ENCODE results near the gene DOCK2.
A peak's percentile ranks its signal among the peaks of the same experiment; 100 is the strongest.

The DOCK2 gene

DNA sequence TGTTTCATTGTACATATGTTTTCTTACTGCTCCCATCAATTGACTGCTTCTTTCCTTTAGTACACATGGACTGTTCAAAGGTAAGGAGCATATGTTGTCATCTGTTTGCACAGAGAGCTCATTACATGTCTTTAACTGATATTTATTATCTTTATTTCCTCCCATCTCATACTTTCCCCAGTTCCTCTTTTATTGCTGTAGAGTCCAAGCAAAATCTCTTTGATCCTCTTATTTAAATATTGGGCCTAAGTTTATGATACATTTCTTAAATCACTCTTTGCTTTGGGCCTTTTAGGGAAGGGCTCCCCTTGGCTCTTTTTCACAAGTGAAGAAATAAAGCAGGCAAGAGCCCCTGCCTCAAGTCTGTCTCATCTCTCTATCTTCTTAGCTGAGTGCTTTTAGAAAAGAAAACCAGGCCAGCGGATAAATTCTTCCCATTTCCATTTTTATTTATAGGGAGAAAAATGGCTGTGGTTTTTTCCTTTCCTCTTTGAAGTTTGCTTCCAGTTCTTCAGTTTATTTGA, 152.4 kb downstream of the DOCK2 start:
- no peak overlapping the region for H3K4me3 ChIP-seq (ENCODE audit: low read length)
- no peak for DNase-seq (ENCODE audit: low read depth)
- TF ChIP-seq, protein P1, sequence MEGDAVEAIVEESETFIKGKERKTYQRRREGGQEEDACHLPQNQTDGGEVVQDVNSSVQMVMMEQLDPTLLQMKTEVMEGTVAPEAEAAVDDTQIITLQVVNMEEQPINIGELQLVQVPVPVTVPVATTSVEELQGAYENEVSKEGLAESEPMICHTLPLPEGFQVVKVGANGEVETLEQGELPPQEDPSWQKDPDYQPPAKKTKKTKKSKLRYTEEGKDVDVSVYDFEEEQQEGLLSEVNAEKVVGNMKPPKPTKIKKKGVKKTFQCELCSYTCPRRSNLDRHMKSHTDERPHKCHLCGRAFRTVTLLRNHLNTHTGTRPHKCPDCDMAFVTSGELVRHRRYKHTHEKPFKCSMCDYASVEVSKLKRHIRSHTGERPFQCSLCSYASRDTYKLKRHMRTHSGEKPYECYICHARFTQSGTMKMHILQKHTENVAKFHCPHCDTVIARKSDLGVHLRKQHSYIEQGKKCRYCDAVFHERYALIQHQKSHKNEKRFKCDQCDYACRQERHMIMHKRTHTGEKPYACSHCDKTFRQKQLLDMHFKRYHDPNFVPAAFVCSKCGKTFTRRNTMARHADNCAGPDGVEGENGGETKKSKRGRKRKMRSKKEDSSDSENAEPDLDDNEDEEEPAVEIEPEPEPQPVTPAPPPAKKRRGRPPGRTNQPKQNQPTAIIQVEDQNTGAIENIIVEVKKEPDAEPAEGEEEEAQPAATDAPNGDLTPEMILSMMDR (IDR thresholded peaks at IDR 0.05; ENCODE audit: insufficient read depth, low read depth, low read length, missing control alignments): no peak

DNA sequence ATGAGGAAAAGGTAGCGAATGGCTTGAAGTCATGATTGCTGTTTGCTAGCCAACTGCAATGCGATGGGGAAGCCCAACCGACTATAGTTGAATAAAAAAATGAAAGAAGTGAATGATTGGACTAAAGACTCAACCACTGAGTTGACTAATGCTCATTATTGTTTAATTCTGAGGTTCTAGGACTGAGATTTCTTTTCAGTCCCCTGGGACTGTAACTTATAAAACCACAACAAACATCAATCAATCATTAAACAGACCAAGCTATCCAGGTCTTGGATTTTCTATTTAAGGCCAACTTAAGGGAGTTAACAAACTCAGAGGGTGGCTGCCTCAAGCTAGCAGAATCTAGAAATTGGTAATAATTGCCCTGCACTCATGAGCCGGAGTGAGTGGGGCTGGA, 154.2 kb downstream of the DOCK2 start:
- no peak for DNase-seq (ENCODE audit: low read depth)
- TF ChIP-seq, protein P1 (IDR thresholded peaks at IDR 0.05; ENCODE audit: insufficient read depth, low read depth, low read length, missing control alignments): no peak
- no peak overlapping the region for H3K4me3 ChIP-seq (ENCODE audit: low read length)

DNA sequence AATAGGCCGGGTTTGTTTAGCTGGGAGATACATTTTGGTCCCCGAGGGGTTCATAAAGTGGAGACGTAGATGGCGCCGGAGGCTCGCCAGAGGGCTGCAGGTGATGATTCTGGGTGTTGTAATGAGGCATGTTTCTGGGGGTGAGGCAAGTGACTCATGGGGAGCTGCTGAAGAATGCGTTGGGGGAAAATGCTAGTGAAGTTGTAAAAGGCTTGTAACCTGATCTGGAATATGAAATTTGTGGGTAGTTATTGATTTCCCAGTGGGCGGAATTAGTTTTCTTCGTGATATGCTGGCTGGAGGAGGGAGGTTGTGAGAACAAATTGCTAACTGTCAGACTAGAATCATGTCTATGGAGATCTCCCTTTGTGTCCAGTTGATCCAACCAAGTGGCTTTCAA, 158.3 kb downstream of the DOCK2 start:
- H3K4me3 ChIP-seq (ENCODE audit: low read length): no peak overlapping the region
- TF ChIP-seq, protein P1 (IDR thresholded peaks at IDR 0.05; ENCODE audit: insufficient read depth, low read depth, low read length, missing control alignments): no peak
- no peak for DNase-seq (ENCODE audit: low read depth)

DNA sequence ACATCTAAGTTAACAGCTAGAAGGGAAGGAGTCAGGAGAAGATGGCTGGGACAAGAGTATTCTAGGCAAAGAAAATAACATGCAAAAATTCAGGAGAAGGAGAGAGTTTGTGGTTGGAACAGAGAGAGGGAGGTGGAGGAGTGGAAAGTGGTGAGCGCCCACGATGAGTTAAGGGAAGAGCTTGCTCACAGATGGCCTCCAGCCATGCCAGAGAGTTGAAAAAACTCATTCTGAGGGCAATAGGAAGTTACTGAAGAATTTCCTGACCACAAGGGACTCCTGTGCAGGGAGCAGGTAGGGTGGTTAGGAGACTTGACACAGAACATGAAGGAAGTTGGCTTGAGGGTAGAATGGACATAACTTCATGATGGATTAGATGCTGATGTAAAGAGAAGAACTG, 159.7 kb downstream of the DOCK2 start:
- DNase-seq (ENCODE audit: low read depth): no peak
- H3K4me3 ChIP-seq (ENCODE audit: low read length): no peak overlapping the region
- TF ChIP-seq, protein P1 (IDR thresholded peaks at IDR 0.05; ENCODE audit: insufficient read depth, low read depth, low read length, missing control alignments): no peak

DNA sequence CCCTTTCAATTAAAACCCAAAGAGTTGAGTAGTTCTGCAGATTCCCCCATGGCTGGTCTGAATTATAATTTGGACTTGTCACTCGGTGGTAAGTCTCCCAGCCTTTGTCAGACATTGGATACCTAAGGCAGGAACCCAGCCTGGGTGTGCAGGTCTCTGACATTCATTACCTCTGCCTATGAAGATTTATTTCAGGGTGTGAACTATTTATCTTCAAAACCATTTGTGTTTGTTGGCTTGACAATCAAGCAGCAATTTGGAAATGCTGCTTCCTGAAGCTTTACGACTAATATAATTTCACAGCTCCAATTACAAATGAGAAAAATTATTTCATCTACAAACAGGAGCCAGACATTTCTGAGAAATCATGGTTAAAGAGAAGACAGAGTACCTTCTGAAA, 160.5 kb downstream of the DOCK2 start:
- DNase-seq (ENCODE audit: low read depth): no peak
- H3K4me3 ChIP-seq (ENCODE audit: low read length): no peak overlapping the region
- TF ChIP-seq, protein P1 (IDR thresholded peaks at IDR 0.05; ENCODE audit: insufficient read depth, low read depth, low read length, missing control alignments): no peak

DNA sequence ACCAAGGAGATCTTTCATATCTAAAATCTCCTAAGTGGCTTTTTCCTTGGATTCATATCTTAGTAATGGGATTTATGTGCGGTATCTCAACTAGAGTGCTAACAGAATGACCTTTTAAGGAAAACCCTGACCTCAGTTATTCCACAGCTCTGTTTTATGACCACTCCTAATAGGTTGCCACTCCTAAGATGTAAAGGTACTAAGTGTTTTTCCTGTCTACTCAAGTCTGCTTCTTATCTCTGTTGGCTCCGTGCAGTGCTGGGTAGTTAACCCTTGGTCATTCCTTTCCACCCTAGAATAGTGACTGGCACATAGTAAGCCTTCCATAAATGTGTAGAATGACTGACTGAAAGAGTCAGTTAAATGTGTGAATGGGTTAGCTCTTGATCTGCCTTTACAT, 161.4 kb downstream of the DOCK2 start:
- TF ChIP-seq, protein P1 (IDR thresholded peaks at IDR 0.05; ENCODE audit: insufficient read depth, low read depth, low read length, missing control alignments): no peak
- H3K4me3 ChIP-seq (ENCODE audit: low read length): no peak overlapping the region
- DNase-seq (ENCODE audit: low read depth): no peak

DNA sequence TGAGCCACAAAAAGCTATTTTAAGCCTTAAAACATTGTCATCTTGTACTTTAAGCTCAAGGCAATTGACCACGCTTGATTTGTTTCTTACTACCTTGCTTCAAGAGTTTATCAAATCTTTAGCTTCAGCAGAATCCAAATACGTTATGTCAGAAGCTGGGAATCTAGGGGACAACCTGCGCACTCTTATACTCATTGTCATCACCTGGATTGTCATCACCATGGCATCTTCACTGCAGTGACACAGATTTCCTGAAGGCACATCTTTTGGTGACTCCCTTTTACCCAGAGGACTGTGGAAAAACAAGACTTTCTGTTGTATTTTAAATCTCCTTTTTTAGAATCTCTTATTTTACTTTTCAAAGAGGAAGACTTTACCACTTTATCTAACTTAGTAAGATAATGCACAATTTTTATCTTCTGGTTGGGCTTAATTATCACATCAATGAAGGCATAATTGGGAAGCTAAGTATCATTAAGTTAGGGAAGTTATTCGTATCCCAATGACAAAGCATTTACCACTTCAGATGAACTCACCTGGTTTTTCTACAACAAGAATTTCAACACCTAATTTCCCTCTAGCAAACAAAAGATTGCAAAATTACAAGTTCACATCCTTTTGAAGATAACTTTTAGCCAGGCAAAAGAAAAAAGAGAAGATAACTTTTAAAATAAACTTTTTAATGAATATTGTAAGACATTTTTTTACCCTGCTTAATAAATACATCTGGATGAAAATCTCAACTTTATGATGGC, 162.0 kb downstream of the DOCK2 start:
- DNase-seq (ENCODE audit: low read depth): peak; percentile 59
- TF ChIP-seq, protein P1 (IDR thresholded peaks at IDR 0.05; ENCODE audit: insufficient read depth, low read depth, low read length, missing control alignments): no peak
- H3K4me3 ChIP-seq (ENCODE audit: low read length): no peak overlapping the region
